Glutamatergic neuron (in vitro differentiated cells): ENCODE data around the gene DPF3. TPM values are rescaled to one million over a fixed set of nuclear protein-coding genes. Genes with fewer than 3 reads are reported as not detected.
A peak's percentile ranks its signal among the peaks of the same experiment; 100 is the strongest.

Source experiments
- DNase-seq: peaks from one replicate; pipeline ENCODE4 v3.0.0; 2022
- H3K27ac Mint-ChIP-seq: one replicate; pipeline ENCODE4 v1.8.0; 2020; ENCODE audit warnings: mild to moderate bottlenecking, mixed read lengths, inconsistent platforms; ENCODE audit not compliant: unreplicated experiment
- H3K27me3 Mint-ChIP-seq: one replicate; pipeline ENCODE4 v1.8.0; 2020; ENCODE audit warnings: mild to moderate bottlenecking, moderate library complexity, mixed read lengths, inconsistent platforms; ENCODE audit not compliant: unreplicated experiment
- H3K36me3 Mint-ChIP-seq: one replicate; pipeline ENCODE4 v1.8.0; 2020; ENCODE audit warnings: mild to moderate bottlenecking, mixed read lengths, inconsistent platforms; ENCODE audit not compliant: unreplicated experiment
- H3K4me1 Mint-ChIP-seq: one replicate; pipeline ENCODE4 v1.8.0; 2020; ENCODE audit warnings: mild to moderate bottlenecking, low read depth, mixed read lengths, inconsistent platforms; ENCODE audit not compliant: unreplicated experiment
- H3K4me3 Mint-ChIP-seq: one replicate; pipeline ENCODE4 v1.8.0; 2020; ENCODE audit warnings: mild to moderate bottlenecking, mixed read lengths, inconsistent platforms; ENCODE audit not compliant: unreplicated experiment
- H3K9me3 Mint-ChIP-seq: one replicate; pipeline ENCODE4 v1.8.0; 2020; ENCODE audit warnings: mild to moderate bottlenecking, moderate library complexity, mixed read lengths, inconsistent platforms; ENCODE audit not compliant: unreplicated experiment
- total RNA-seq: library from RNA; stranded (reverse); fragmentation: NEBNext Ultra II Directional; extraction: Animal tissue kit (Norgen Biotek cat#: 25700); gene quantifications from one replicate; pipeline ENCODE4 v1.2.1, GENCODE V29; 2021; ENCODE audit not compliant: unreplicated experiment
- TF ChIP-seq, protein P1 (sequence below): fragments of 200-600 bp; sonication (generic); IDR thresholded peaks from one replicate; pipeline ENCODE4 v1.5.0; 2021; ENCODE audit not compliant: partially characterized antibody, unreplicated experiment

The DPF3 gene
- total RNA-seq, 1 donor from 2014 or later: 13.7 TPM

DNA sequence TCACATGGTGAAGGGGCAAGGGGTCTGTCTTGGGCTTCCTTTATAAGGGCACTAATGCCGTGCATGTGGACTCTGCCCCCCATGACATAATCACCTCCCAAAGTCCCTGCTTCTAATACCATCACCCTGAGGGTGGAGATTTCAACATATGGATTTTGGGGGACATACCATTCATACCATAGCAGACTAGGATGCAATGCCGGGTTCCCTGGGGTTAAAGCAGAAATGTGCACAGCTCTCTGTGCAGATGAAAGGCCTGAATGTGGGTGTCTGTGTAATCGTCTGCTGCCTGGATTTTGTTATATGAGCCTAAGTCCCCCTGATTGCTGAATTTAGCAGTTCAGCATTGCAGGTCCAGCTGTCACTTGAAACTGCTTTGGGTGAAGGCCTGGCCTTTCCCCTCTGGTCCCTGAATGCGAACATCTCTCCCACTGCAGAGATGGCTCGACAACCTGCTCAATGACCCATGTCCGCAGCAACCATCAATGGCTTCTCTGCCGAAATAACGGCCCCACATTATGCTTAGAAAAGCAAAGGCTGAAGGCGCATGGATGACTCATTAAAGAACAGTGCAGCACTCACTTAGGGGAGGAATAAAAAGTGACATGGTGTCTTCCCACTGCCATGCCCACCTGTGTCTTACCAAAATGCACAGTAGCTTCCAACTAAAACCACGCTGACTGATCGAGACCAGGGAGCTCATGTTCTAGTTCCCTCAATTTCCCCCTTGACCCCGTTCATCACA lies 286.3 kb downstream of the DPF3 start:
- peaks cover 7% of the 10 kb centered on the region for H3K27me3 Mint-ChIP-seq
- H3K27ac Mint-ChIP-seq: no peak overlapping the region
- TF ChIP-seq, protein P1, sequence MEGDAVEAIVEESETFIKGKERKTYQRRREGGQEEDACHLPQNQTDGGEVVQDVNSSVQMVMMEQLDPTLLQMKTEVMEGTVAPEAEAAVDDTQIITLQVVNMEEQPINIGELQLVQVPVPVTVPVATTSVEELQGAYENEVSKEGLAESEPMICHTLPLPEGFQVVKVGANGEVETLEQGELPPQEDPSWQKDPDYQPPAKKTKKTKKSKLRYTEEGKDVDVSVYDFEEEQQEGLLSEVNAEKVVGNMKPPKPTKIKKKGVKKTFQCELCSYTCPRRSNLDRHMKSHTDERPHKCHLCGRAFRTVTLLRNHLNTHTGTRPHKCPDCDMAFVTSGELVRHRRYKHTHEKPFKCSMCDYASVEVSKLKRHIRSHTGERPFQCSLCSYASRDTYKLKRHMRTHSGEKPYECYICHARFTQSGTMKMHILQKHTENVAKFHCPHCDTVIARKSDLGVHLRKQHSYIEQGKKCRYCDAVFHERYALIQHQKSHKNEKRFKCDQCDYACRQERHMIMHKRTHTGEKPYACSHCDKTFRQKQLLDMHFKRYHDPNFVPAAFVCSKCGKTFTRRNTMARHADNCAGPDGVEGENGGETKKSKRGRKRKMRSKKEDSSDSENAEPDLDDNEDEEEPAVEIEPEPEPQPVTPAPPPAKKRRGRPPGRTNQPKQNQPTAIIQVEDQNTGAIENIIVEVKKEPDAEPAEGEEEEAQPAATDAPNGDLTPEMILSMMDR: no peak
- no peak overlapping the region for H3K4me3 Mint-ChIP-seq
- H3K4me1 Mint-ChIP-seq: peaks cover 21% of the 10 kb centered on the region
- H3K36me3 Mint-ChIP-seq: peaks cover 10% of the 10 kb centered on the region
- H3K9me3 Mint-ChIP-seq: peaks cover 4% of the 10 kb centered on the region
- no peak for DNase-seq

DNA sequence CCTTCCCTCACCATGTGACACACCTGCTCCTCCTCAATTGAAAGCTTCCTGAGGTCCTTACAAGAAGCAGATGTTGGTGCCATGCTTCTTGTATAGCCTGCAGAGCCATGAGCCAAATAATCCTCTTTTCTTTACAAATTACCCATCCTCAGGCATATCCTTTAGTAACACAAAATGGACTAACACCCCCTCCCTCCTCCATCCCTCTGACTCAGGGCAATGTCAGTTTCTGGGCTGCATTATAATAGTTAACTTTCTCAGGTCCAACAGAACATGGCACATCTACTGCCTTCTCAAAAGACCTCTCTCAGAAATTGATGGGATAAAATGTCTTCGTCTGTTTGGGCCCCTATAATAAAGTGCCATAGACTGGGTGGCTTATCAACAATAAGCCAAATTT lies 287.0 kb downstream of the DPF3 start:
- Mint-ChIP-seq H3K9me3 (peaks cover 4% of the 10 kb centered on the region), H3K4me3 (no peak overlapping the region), H3K4me1 (peaks cover 15% of the 10 kb centered on the region), H3K27me3 (peaks cover 4% of the 10 kb centered on the region), H3K27ac (peak overlapping the region; percentile 26), H3K36me3 (peaks cover 10% of the 10 kb centered on the region)
- DNase-seq: no peak
- TF ChIP-seq, protein P1: no peak

DNA sequence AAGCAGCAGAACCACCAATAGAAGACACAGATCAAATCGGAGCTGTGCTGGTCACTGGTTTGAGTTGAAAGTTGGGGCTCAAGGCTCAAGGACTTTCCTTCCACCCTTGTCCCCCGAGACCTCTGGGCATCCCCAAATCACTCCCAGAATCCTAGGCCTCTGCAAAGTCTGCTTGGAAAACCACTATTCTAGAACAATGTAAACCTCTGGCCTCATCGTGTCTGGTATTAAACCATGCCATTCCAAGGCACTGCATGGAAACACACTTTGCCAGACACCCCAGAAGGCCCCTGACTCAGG lies 288.0 kb downstream of the DPF3 start:
- Mint-ChIP-seq H3K27ac (no peak overlapping the region), H3K4me3 (no peak overlapping the region), H3K36me3 (peaks cover 10% of the 10 kb centered on the region), H3K9me3 (peaks cover 2% of the 10 kb centered on the region), H3K4me1 (peaks cover 12% of the 10 kb centered on the region), H3K27me3 (peaks cover 4% of the 10 kb centered on the region)
- DNase-seq: no peak
- TF ChIP-seq, protein P1: no peak

DNA sequence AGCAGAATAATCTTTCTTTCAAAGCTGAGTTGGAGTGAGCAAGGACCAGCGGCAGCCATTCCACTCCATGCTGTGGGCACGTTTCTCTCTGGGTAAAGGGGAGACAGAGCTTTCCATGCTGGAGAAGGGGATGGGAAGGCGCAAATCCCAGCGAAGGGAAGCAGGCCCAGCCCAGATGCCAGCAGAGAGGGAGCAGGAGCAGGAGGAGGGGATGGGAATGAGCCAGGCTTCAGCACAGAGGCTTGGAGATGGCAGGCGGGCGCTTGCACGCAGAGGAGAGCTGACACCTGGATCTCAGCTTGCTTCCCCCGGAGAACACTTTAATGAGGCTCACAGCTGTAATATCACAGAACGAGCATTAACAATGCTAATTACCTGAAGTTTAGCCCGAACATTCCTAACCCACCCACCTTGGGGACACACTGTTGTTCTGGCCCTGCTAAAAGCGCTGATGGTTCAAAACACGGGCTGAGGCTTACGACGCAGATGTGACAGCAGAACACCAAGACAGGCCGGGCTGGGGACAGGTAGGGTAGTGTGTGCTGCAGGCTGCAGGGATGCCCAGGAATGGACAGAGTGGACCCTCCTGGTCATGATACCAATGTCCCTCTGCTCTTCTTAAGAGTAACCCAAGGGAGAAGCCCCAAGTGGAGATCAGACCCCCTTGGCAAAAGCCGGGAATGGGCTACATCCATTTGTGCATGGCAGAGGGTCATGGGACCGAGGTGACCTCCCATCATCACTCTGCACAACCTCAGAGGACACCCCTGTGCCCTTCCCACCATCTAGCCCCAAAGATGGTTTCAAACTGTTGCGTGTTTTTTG lies 288.6 kb downstream of the DPF3 start:
- Mint-ChIP-seq H3K4me3 (no peak overlapping the region), H3K4me1 (peaks cover 16% of the 10 kb centered on the region), H3K27ac (no peak overlapping the region), H3K9me3 (peaks cover 2% of the 10 kb centered on the region), H3K36me3 (peaks cover 10% of the 10 kb centered on the region), H3K27me3 (peaks cover 6% of the 10 kb centered on the region)
- TF ChIP-seq, protein P1: no peak
- DNase-seq: no peak

DNA sequence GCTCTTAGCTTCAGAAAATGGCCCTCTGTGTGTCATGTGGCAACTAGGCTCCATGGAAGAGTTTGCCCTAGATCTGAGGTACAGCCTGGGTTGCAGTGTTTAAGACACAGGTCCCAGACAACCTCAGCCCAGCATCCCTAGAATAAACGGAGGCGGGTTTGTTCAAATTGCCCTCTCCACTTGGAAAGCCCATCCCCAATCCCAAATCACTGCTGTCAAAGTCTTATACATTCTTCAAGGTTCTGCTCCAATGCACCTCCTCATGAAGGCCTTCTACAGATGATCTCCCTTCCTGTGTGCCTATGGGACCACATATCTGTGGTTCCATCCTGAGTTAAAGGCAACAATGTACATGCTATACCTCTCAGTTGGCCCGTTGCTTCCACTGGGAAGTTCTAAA lies 289.8 kb downstream of the DPF3 start:
- TF ChIP-seq, protein P1: no peak
- H3K36me3 Mint-ChIP-seq: peaks cover 10% of the 10 kb centered on the region
- H3K27ac Mint-ChIP-seq: no peak overlapping the region
- peaks cover 6% of the 10 kb centered on the region for H3K27me3 Mint-ChIP-seq
- DNase-seq: no peak
- H3K4me3 Mint-ChIP-seq: no peak overlapping the region
- peaks cover 17% of the 10 kb centered on the region for H3K4me1 Mint-ChIP-seq
- peaks cover 2% of the 10 kb centered on the region for H3K9me3 Mint-ChIP-seq
